ENCODE results near the gene AMOTL1.
"Not testable (repeated sequence)": the region's sequence is repeated elsewhere in the genome, so short reads cannot be mapped to it uniquely, and the experiment has no call there.

The AMOTL1 gene

GRCh38 chr11:94770563-94771120, 2.5 kb downstream of the AMOTL1 start:
- no peak for DNase-seq

GRCh38 chr11:94771390-94771789, 3.2 kb downstream of the AMOTL1 start:
- DNase-seq: no peak

GRCh38 chr11:94771951-94772350, 3.8 kb downstream of the AMOTL1 start:
- no peak for DNase-seq

GRCh38 chr11:94773842-94774241, 5.7 kb downstream of the AMOTL1 start:
- DNase-seq: no peak

- DNase-seq: no peak
Measured at GRCh38 chr11:94774345-94774744, 6.2 kb downstream of the AMOTL1 start.

GRCh38 chr11:94775567-94776327, 7.6 kb downstream of the AMOTL1 start:
- DNase-seq: no peak

GRCh38 chr11:94776351-94777321, 8.5 kb downstream of the AMOTL1 start:
- no peak for DNase-seq

- no peak for DNase-seq
Measured at GRCh38 chr11:94780432-94780831, 12.3 kb downstream of the AMOTL1 start.

GRCh38 chr11:94781837-94782236, 13.7 kb downstream of the AMOTL1 start:
- DNase-seq: no peak

GRCh38 chr11:94782446-94782845, 14.3 kb downstream of the AMOTL1 start:
- no peak for DNase-seq

GRCh38 chr11:94784884-94785283, 16.7 kb downstream of the AMOTL1 start:
- no peak for DNase-seq

- no peak for DNase-seq
Measured at GRCh38 chr11:94785509-94785908, 17.4 kb downstream of the AMOTL1 start.

- no peak for DNase-seq
Measured at GRCh38 chr11:94786264-94787126, 18.3 kb downstream of the AMOTL1 start.

- DNase-seq: no peak
Measured at GRCh38 chr11:94787801-94788200, 19.6 kb downstream of the AMOTL1 start.

GRCh38 chr11:94788396-94788795, 20.2 kb downstream of the AMOTL1 start:
- no peak for DNase-seq

GRCh38 chr11:94790197-94790596, 22.0 kb downstream of the AMOTL1 start:
- DNase-seq: no peak

- DNase-seq: no peak
Measured at GRCh38 chr11:94790661-94791180, 22.6 kb downstream of the AMOTL1 start.

GRCh38 chr11:94791216-94791889, 23.2 kb downstream of the AMOTL1 start:
- no peak for DNase-seq

- not testable (repeated sequence) for DNase-seq
Measured at GRCh38 chr11:94791942-94792341, 23.8 kb downstream of the AMOTL1 start.

GRCh38 chr11:94792451-94792850, 24.3 kb downstream of the AMOTL1 start:
- DNase-seq: no peak

- no peak for DNase-seq
Measured at GRCh38 chr11:94793002-94793401, 24.8 kb downstream of the AMOTL1 start.

GRCh38 chr11:94793822-94794221, 25.7 kb downstream of the AMOTL1 start:
- DNase-seq: no peak

Measured in stimulated activated CD4-positive, alpha-beta T cell treated with anti-CD3 and anti-CD28 coated beads, Interleukin-2, amount 100 ng/mL, for 48 hours (primary cell).